Stimulated activated CD8-positive, alpha-beta memory T cell treated with anti-CD3 and anti-CD28 coated beads, Interleukin-4, amount 100 ng/mL, for 1 hour (primary cell): ENCODE results near the gene PDE2A.

Source experiments
- DNase-seq, 2 donors: peaks; one replicate each; pipeline ENCODE4 v3.0.0-alpha.2; 2020; ENCODE audit warnings: low read depth in 2 of 2, low spot score in 1 of 2

The PDE2A gene

GRCh38 chr11:72637926-72638325 is 36.3 kb downstream of the PDE2A start:
- DNase-seq: no peak

GRCh38 chr11:72637198-72637597 is 37.0 kb downstream of the PDE2A start:
- no peak for DNase-seq

GRCh38 chr11:72636376-72636775 is 37.8 kb downstream of the PDE2A start:
- DNase-seq: no peak

- DNase-seq: no peak
Measured at GRCh38 chr11:72635933-72636332, 38.3 kb downstream of the PDE2A start.

GRCh38 chr11:72635309-72635915 is 38.8 kb downstream of the PDE2A start:
- no peak for DNase-seq

- no peak for DNase-seq
Measured at GRCh38 chr11:72634472-72635095, 39.6 kb downstream of the PDE2A start.

GRCh38 chr11:72634016-72634415 is 40.2 kb downstream of the PDE2A start:
- DNase-seq: no peak

- DNase-seq: no peak
Measured at GRCh38 chr11:72633068-72633467, 41.2 kb downstream of the PDE2A start.

GRCh38 chr11:72631806-72632731 is 42.2 kb downstream of the PDE2A start:
- no peak for DNase-seq

GRCh38 chr11:72630104-72630852 is 43.9 kb downstream of the PDE2A start:
- DNase-seq: no peak

GRCh38 chr11:72629266-72629665 is 45.0 kb downstream of the PDE2A start:
- DNase-seq: no peak

- DNase-seq: no peak
Measured at GRCh38 chr11:72627594-72628281, 46.5 kb downstream of the PDE2A start.

- DNase-seq: no peak
Measured at GRCh38 chr11:72626414-72626936, 47.7 kb downstream of the PDE2A start.

- DNase-seq: no peak
Measured at GRCh38 chr11:72625691-72626413, 48.4 kb downstream of the PDE2A start.

GRCh38 chr11:72624496-72625201 is 49.6 kb downstream of the PDE2A start:
- no peak for DNase-seq

- DNase-seq: no peak
Measured at GRCh38 chr11:72623052-72623451, 51.2 kb downstream of the PDE2A start.

- DNase-seq: no peak
Measured at GRCh38 chr11:72621008-72621610, 53.1 kb downstream of the PDE2A start.

- DNase-seq: no peak
Measured at GRCh38 chr11:72618803-72619202, 55.4 kb downstream of the PDE2A start.
